SK-N-SH (cell line): ENCODE measurements around the gene MEGF8.

Experiments used
- JUND ChIP-seq: IDR thresholded peaks from 2 replicates; pipeline ENCODE4 v1.4.0; 2012
- MXI1 ChIP-seq: IDR thresholded peaks from 2 replicates; pipeline ENCODE4 v1.6.1; 2012; ENCODE audit warnings: mild to moderate bottlenecking, low read depth, low read length, improper control_type of control experiment
- POLR2AphosphoS5 ChIP-seq: IDR thresholded peaks from 2 replicates; pipeline ENCODE4 v1.6.1; 2012; ENCODE audit warnings: low read depth, low read length
- RFX5 ChIP-seq: IDR thresholded peaks from 2 replicates; pipeline ENCODE4 v1.6.1; 2012; ENCODE audit warnings: mild to moderate bottlenecking, improper control_type of control experiment, low read length
- TF ChIP-seq, protein P1 (sequence below): IDR thresholded peaks from 2 replicates; pipeline ENCODE4 v1.4.0; 2012; ENCODE audit warnings: low read depth
- TF ChIP-seq, protein P2 (sequence below): IDR thresholded peaks from 2 replicates; pipeline ENCODE4; 2012
- TF ChIP-seq, protein P3 (sequence below): fragments of 200-600 bp; sonication (generic); IDR thresholded peaks from 2 replicates; pipeline ENCODE4 v1.6.1; 2017; ENCODE audit warnings: antibody characterized with exemption, mild to moderate bottlenecking, moderate library complexity

GRCh38 chr19:42276821-42277220 is 48.6 kb upstream of the MEGF8 start:
- TF ChIP-seq, protein P1, sequence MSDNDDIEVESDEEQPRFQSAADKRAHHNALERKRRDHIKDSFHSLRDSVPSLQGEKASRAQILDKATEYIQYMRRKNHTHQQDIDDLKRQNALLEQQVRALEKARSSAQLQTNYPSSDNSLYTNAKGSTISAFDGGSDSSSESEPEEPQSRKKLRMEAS: no peak
- TF ChIP-seq, protein P2, sequence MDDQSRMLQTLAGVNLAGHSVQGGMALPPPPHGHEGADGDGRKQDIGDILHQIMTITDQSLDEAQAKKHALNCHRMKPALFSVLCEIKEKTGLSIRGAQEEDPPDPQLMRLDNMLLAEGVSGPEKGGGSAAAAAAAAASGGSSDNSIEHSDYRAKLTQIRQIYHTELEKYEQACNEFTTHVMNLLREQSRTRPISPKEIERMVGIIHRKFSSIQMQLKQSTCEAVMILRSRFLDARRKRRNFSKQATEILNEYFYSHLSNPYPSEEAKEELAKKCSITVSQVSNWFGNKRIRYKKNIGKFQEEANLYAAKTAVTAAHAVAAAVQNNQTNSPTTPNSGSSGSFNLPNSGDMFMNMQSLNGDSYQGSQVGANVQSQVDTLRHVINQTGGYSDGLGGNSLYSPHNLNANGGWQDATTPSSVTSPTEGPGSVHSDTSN: no peak
- no peak for TF ChIP-seq MXI1
- no peak for TF ChIP-seq POLR2AphosphoS5
- TF ChIP-seq, protein P3, sequence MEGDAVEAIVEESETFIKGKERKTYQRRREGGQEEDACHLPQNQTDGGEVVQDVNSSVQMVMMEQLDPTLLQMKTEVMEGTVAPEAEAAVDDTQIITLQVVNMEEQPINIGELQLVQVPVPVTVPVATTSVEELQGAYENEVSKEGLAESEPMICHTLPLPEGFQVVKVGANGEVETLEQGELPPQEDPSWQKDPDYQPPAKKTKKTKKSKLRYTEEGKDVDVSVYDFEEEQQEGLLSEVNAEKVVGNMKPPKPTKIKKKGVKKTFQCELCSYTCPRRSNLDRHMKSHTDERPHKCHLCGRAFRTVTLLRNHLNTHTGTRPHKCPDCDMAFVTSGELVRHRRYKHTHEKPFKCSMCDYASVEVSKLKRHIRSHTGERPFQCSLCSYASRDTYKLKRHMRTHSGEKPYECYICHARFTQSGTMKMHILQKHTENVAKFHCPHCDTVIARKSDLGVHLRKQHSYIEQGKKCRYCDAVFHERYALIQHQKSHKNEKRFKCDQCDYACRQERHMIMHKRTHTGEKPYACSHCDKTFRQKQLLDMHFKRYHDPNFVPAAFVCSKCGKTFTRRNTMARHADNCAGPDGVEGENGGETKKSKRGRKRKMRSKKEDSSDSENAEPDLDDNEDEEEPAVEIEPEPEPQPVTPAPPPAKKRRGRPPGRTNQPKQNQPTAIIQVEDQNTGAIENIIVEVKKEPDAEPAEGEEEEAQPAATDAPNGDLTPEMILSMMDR: no peak
- TF ChIP-seq JUND: no peak
- no peak for TF ChIP-seq RFX5
